ENCODE results near the gene PHF5A. TPM values are rescaled to one million over a fixed set of nuclear protein-coding genes. Genes with fewer than 3 reads are reported as not detected.

Gene PHF5A
- total RNA-seq, 2 experiments from 2014 or later: 67.5 to 69.0 TPM

- Mint-ChIP-seq H3K4me3 (no peak overlapping the region), H3K4me1 (ENCODE audit: low read depth) (peaks cover 34% of the 10 kb centered on the region), H3K9me3 (no peaks in the 10 kb centered on the region), H3K36me3 (ENCODE audit: low read depth) (peaks cover 4% of the 10 kb centered on the region), H3K27ac (no peak overlapping the region), H3K27me3 (ENCODE audit: low read depth) (no peaks in the 10 kb centered on the region)
- intact Hi-C loops (cut with micrococcal nuclease): no loop called here
- CTCF ChIA-PET: interaction anchor here (1.0 to 1.3 kb wide), 2 partner anchors 35 to 79 kb away, joined by 3 read pairs; no protein-coding TSS in a partner anchor
- DNase-seq: no peak
Observed at GRCh38 chr22:41482319-41482935, 13.9 kb upstream of the PHF5A start.

GRCh38 chr22:41481925-41482318, 13.4 kb upstream of the PHF5A start:
- CTCF ChIA-PET: interaction anchor here (1.0 to 1.3 kb wide), 2 partner anchors 35 to 78 kb away, joined by 3 read pairs; no protein-coding TSS in a partner anchor
- peaks cover 4% of the 10 kb centered on the region for H3K36me3 Mint-ChIP-seq (ENCODE audit: low read depth)

GRCh38 chr22:41481131-41481830, 12.8 kb upstream of the PHF5A start:
- CTCF ChIA-PET: interaction anchor here (1.0 to 1.3 kb wide), 2 partner anchors 36 to 77 kb away, joined by 3 read pairs; no protein-coding TSS in a partner anchor
- H3K27ac Mint-ChIP-seq: no peak overlapping the region

More at GRCh38 chr22:41481925-41482318, 13.4 kb upstream of the PHF5A start:
- H3K27ac Mint-ChIP-seq: no peak overlapping the region
- intact Hi-C loops (cut with micrococcal nuclease): no loop called here
- no peaks in the 10 kb centered on the region for H3K9me3 Mint-ChIP-seq
- no peak overlapping the region for H3K4me3 Mint-ChIP-seq
- no peak for DNase-seq
- H3K4me1 Mint-ChIP-seq (ENCODE audit: low read depth): peaks cover 31% of the 10 kb centered on the region
- H3K27me3 Mint-ChIP-seq (ENCODE audit: low read depth): no peaks in the 10 kb centered on the region

GRCh38 chr22:41480397-41480735, 11.9 kb upstream of the PHF5A start:
- Mint-ChIP-seq H3K27ac (no peak overlapping the region), H3K4me3 (no peak overlapping the region), H3K9me3 (no peaks in the 10 kb centered on the region), H3K27me3 (ENCODE audit: low read depth) (no peaks in the 10 kb centered on the region), H3K36me3 (ENCODE audit: low read depth) (peaks cover 4% of the 10 kb centered on the region), H3K4me1 (ENCODE audit: low read depth) (peaks cover 24% of the 10 kb centered on the region)
- intact Hi-C loops (cut with micrococcal nuclease): no loop called here
- CTCF ChIA-PET: no interaction called here
- DNase-seq: no peak

More at GRCh38 chr22:41481131-41481830, 12.8 kb upstream of the PHF5A start:
- intact Hi-C loops (cut with micrococcal nuclease): no loop called here
- no peak overlapping the region for H3K4me3 Mint-ChIP-seq
- peaks cover 28% of the 10 kb centered on the region for H3K4me1 Mint-ChIP-seq (ENCODE audit: low read depth)
- H3K36me3 Mint-ChIP-seq (ENCODE audit: low read depth): peaks cover 4% of the 10 kb centered on the region
- H3K9me3 Mint-ChIP-seq: no peaks in the 10 kb centered on the region
- no peaks in the 10 kb centered on the region for H3K27me3 Mint-ChIP-seq (ENCODE audit: low read depth)
- no peak for DNase-seq

- no peak overlapping the region for H3K4me3 Mint-ChIP-seq
- H3K4me1 Mint-ChIP-seq (ENCODE audit: low read depth): peaks cover 24% of the 10 kb centered on the region
- no peak for DNase-seq
- H3K9me3 Mint-ChIP-seq: no peaks in the 10 kb centered on the region
- H3K36me3 Mint-ChIP-seq (ENCODE audit: low read depth): peaks cover 3% of the 10 kb centered on the region
- no peak overlapping the region for H3K27ac Mint-ChIP-seq
- CTCF ChIA-PET: interaction anchor here (0.6 to 1.3 kb wide), 3 partner anchors 37 to 68 kb away, joined by 3 to 4 read pairs (median 3); no protein-coding TSS in a partner anchor
- intact Hi-C loops (cut with micrococcal nuclease): no loop called here
- no peaks in the 10 kb centered on the region for H3K27me3 Mint-ChIP-seq (ENCODE audit: low read depth)
Observed at GRCh38 chr22:41479671-41480396, 11.3 kb upstream of the PHF5A start.

- Mint-ChIP-seq H3K4me3 (no peak overlapping the region), H3K9me3 (no peaks in the 10 kb centered on the region), H3K36me3 (ENCODE audit: low read depth) (peaks cover 3% of the 10 kb centered on the region), H3K4me1 (ENCODE audit: low read depth) (peaks cover 23% of the 10 kb centered on the region), H3K27me3 (ENCODE audit: low read depth) (no peaks in the 10 kb centered on the region), H3K27ac (no peak overlapping the region)
- intact Hi-C loops (cut with micrococcal nuclease): no loop called here
- CTCF ChIA-PET: interaction anchor here (0.6 to 1.3 kb wide), 3 partner anchors 38 to 482 kb away, joined by 3 to 4 read pairs (median 3); no protein-coding TSS in a partner anchor
- DNase-seq: no peak
Observed at GRCh38 chr22:41478891-41479521, 10.5 kb upstream of the PHF5A start.

- no peaks in the 10 kb centered on the region for H3K27me3 Mint-ChIP-seq (ENCODE audit: low read depth)
- H3K4me1 Mint-ChIP-seq (ENCODE audit: low read depth): peaks cover 25% of the 10 kb centered on the region
- no peak overlapping the region for H3K4me3 Mint-ChIP-seq
- intact Hi-C loops (cut with micrococcal nuclease): no loop called here
- H3K27ac Mint-ChIP-seq: no peak overlapping the region
- no peak for DNase-seq
- CTCF ChIA-PET: interaction anchor here (0.6 to 1.3 kb wide), 2 partner anchors 39 to 483 kb away, joined by 3 to 4 read pairs; no protein-coding TSS in a partner anchor
- H3K9me3 Mint-ChIP-seq: no peaks in the 10 kb centered on the region
- H3K36me3 Mint-ChIP-seq (ENCODE audit: low read depth): peaks cover 1% of the 10 kb centered on the region
Observed at GRCh38 chr22:41478473-41478872, 10.0 kb upstream of the PHF5A start.

GRCh38 chr22:41474872-41475451, 6.5 kb upstream of the PHF5A start:
- Mint-ChIP-seq H3K9me3 (no peaks in the 10 kb centered on the region), H3K27ac (no peak overlapping the region), H3K4me3 (no peak overlapping the region), H3K4me1 (ENCODE audit: low read depth) (peaks cover 40% of the 10 kb centered on the region), H3K36me3 (ENCODE audit: low read depth) (no peaks in the 10 kb centered on the region), H3K27me3 (ENCODE audit: low read depth) (no peaks in the 10 kb centered on the region)
- CTCF ChIA-PET: interaction anchor here (1.3 kb wide), 1 partner anchor 42 kb away, joined by 5 read pairs; no protein-coding TSS in a partner anchor
- DNase-seq: no peak
- intact Hi-C loops (cut with micrococcal nuclease): no loop called here

- Mint-ChIP-seq H3K27me3 (ENCODE audit: low read depth) (no peaks in the 10 kb centered on the region), H3K4me1 (ENCODE audit: low read depth) (peaks cover 53% of the 10 kb centered on the region), H3K4me3 (no peak overlapping the region), H3K36me3 (ENCODE audit: low read depth) (peaks cover 15% of the 10 kb centered on the region), H3K9me3 (no peaks in the 10 kb centered on the region), H3K27ac (no peak overlapping the region)
- DNase-seq: no peak
- CTCF ChIA-PET: no interaction called here
- intact Hi-C loops (cut with micrococcal nuclease): no loop called here
Observed at GRCh38 chr22:41471568-41471967, 3.1 kb upstream of the PHF5A start.

- CTCF ChIA-PET: no interaction called here
- peak overlapping the region; percentile 3 for H3K4me3 Mint-ChIP-seq
- no peak for DNase-seq
- H3K9me3 Mint-ChIP-seq: no peaks in the 10 kb centered on the region
- intact Hi-C loops (cut with micrococcal nuclease): no loop called here
- peaks cover 18% of the 10 kb centered on the region for H3K36me3 Mint-ChIP-seq (ENCODE audit: low read depth)
- no peak overlapping the region for H3K27ac Mint-ChIP-seq
- H3K27me3 Mint-ChIP-seq (ENCODE audit: low read depth): no peaks in the 10 kb centered on the region
- peaks cover 55% of the 10 kb centered on the region for H3K4me1 Mint-ChIP-seq (ENCODE audit: low read depth)
Observed at GRCh38 chr22:41470886-41471285, 2.4 kb upstream of the PHF5A start.

GRCh38 chr22:41469218-41469851, 843 bp upstream of the PHF5A start:
- intact Hi-C loops (cut with micrococcal nuclease): loop anchor here (1.0 to 2.0 kb wide), 6 partner anchors 21 to 519 kb away; partner anchors contain the start of genes DESI1, L3MBTL2, RANGAP1 and RBX1
- peaks cover 62% of the 10 kb centered on the region for H3K4me1 Mint-ChIP-seq (ENCODE audit: low read depth)
- CTCF ChIA-PET: interaction anchor here (0.6 to 1.3 kb wide), 3 partner anchors 11 to 755 kb away, joined by 3 to 5 read pairs (median 4); no protein-coding TSS in a partner anchor
- peak; percentile 53 for DNase-seq
- H3K9me3 Mint-ChIP-seq: no peaks in the 10 kb centered on the region
- H3K27me3 Mint-ChIP-seq (ENCODE audit: low read depth): no peaks in the 10 kb centered on the region
- peaks cover 26% of the 10 kb centered on the region for H3K36me3 Mint-ChIP-seq (ENCODE audit: low read depth)
- peak overlapping the region; percentile 75 for H3K4me3 Mint-ChIP-seq
- H3K27ac Mint-ChIP-seq: peak overlapping the region; percentile 96
